ENCODE results near the gene FAHD2A.
"Not testable (repeated sequence)": the region's sequence is repeated elsewhere in the genome, so short reads cannot be mapped to it uniquely, and the experiment has no call there.

The FAHD2A gene

DNA sequence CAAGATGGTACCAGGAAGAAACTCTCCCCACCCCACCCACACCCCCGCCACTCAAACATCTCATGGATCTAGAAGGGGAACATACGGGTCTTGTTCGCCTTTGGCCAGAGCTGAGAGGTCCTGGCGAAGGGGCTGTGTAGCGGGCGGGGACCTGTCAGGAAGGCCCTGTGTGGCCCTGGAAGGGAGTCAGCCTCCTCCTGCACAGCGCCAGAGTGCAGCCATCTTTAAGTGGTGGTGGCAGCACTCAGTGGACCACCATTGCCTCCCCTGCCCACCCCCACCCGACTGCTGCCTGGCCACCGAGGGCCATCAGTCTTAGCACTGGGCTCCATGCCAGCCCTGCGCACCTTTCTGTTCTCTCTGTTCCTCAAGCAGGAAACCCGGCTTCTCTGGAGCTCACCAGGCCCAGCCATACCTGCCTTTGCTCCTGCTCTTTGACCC, 11.6 kb upstream of the FAHD2A start:
- DNase-seq = no peak

- DNase-seq = no peak
These were observed 10.7 kb upstream of the FAHD2A start for GRCh38 chr2:95391641-95392310.

- no peak for DNase-seq
These were observed 10.2 kb upstream of the FAHD2A start for GRCh38 chr2:95392320-95392719.

GRCh38 chr2:95392730-95393455, 9.6 kb upstream of the FAHD2A start:
- no peak for DNase-seq

- no peak for DNase-seq
These were observed 8.6 kb upstream of the FAHD2A start for GRCh38 chr2:95393901-95394300.

DNA sequence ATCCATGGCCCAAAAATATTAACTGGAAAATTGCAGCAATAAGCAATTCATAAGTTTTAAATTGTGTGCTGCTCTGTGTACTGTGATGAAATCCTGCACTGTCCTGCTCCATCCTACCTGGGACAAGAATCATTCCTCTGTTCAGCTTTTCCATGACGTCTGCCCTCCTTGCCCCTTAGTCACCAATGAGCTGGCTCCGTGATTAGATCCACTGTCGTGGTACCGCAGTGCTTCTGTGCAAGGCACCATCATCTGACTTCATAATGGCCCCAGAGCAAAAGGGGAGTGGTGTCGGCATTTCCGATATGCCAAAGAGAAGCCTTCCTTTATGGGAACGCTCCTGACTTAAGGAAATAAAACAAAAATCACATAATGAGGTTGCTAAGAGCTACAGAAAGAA, 3.4 kb upstream of the FAHD2A start:
- no peak for DNase-seq

GRCh38 chr2:95401480-95401879, 1.0 kb upstream of the FAHD2A start:
- DNase-seq = no peak

- peak in 1 of 2 experiments; percentile 16 for DNase-seq
These were observed 521 bp upstream of the FAHD2A start for GRCh38 chr2:95402004-95402369.

DNA sequence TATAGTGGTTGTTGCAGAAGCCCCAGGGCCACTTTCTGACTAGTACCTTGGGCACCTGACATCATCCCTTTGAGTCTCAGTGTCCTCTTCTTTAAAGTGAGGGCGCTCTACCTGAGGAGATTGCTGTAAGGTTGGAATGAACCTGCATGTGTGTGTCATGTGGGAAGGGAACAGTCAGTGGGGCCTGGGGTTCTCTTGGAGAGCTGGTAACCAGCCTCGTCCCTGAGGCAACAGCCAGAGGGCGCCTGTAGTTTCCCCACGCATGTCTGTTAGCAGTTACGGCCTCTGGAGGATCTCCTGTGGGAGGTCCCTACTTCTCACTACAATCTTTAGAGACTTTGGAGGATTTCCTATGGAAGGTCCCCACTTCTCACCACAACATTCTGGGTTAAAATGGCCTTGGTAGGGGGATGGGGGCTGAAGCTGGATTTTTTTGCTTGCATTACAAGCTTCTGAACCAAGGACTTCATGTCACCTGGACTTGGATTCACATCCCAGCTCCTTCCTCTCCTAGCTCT, 755 bp downstream of the FAHD2A start:
- peak in 1 of 2 experiments; percentile 41 for DNase-seq

DNA sequence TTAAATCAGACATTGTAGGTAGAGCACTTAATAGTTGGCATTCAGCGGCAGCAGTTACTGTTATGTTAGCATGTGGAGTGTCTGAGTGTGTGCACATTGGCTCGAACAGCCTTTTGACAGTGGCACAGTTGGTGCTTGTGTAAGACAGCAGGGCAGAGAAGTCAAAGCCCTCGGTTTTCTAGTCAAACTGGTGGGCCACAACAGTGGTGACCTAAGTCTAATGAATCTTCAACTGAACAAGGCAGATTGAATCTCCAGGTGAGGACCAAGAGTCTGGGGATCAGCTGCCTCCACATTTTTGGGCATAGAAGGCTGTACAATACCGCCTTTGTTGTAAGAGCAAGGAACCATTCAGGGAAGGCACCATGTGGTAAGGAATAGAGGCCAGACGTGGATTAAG, 1.3 kb downstream of the FAHD2A start:
- DNase-seq = not testable (repeated sequence)

DNA sequence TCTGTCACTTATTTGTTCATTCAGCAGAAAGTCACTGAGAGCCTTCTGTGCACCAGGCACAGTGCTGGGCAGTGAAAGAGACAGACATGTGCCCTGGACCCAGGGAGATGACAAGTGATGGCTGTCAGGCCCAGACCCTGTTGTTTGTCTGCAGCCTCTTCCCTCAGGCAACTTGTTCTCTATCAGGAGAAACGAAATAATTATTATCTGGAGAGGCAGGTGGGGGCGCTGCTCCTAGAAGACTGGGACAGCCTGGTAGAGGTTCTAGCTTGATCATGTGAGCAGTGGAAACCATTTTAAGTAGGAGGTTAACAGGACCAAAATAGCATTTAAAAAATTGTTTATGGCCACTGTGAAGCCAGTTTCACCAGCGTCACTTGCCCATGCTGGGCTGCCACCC, 2.2 kb downstream of the FAHD2A start:
- DNase-seq = not testable (repeated sequence)

GRCh38 chr2:95411239-95411638, 8.7 kb downstream of the FAHD2A start:
- DNase-seq = not testable (repeated sequence)

DNA sequence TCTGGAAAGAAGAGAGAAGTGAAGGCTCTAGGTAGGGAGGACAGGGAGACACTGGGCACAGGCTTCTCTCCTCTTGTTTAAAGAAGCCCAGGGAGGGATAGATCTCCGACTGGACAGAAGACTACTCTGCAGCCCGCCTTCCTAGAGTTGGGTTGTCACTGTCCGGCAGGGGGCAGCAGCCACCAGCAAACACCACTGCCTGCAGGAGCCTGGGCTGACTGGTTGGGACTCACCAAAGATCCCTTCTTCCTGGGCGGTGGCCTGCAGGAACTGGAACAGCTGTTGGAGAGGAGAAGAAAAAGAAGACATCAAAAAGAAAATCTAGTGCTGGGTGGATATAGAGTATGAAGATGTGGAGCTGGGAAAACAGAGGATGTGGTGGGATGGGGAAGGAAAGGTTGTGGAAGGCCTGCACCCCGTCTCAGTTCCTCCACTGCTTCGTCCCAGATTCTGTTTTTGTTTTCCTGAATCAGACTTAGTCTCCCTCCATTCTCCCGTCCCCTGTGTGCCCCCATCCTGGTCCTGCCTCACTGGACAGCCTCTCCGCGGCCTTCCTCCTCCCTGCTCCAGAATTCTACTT, 11.6 kb downstream of the FAHD2A start:
- DNase-seq = peak; percentile 18 to 67

DNA sequence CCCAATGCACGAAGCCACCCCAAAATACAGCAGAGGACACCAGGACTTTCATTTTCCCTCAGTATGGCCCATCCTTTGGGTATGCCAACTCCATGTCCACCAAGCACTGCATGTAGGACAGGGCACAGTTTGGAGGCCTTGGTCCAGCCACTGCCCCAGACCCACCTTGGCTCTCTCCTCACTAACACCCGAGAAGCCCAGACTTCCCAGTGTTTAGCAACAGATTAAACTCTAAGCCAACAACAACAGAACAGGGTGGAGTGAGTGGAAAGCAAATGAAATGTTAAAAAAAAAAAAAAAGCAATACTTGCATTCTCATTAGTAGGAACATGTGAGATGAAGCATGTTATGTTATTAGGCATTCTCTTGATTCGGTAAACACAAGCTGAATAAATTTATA, 12.6 kb downstream of the FAHD2A start:
- not testable (repeated sequence) for DNase-seq

GRCh38 chr2:95415561-95415960, 13.1 kb downstream of the FAHD2A start:
- DNase-seq = not testable (repeated sequence)

GRCh38 chr2:95427196-95427867, 24.8 kb downstream of the FAHD2A start:
- DNase-seq = not testable (repeated sequence)

DNA sequence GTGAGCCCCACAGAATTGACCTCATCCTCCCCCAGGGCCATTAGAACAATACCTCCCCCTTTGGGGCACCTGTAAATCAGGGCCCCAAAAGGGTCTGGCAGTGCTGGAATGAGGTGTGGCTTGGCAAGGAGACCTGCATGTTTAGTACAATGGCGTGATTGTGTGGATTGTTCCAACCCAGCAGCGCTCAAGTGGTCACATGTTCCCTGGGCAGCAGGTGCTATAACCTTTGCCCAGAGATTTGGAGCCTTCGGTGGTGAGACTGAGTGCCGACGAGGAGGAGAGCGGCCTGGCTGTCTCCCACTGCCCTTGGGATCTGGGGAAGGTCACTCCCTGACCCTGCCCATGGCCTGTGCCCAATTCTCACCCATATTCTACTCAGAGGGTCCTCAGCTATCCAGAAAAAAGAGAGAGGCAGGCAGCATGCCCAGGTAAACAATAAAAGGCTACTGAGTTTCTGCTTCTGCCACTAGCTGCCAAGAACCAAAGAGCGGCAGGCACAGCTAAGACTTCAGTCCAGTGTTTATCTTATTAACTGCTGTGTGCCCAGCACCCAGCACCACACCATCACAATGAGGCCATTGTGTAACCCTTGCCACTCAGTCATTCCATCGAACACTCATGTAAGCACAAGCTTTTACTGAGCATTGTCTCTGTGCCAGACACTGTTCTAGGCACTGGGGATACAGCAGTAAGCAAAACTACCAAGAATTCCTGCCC, 27.4 kb downstream of the FAHD2A start:
- not testable (repeated sequence) for DNase-seq

DNA sequence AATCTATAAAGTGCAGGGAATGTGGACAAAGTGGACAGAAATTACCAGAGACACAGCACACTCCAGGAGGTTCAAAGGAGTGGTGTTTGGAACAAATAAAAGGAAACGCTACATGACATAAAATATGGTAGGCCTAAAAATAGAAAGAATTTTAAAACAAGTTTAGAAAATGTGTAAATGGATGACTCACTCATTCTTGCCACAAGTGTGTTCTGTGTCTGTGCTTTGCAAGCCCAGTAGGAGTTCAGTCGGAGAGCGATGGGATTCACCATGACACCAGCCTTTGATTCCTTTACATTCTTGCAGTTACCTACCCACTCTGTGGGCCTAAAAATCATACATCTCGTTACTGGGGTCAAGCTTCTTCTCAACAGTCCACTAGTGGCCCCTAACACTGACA, 30.9 kb downstream of the FAHD2A start:
- DNase-seq = not testable (repeated sequence)

GRCh38 chr2:95433973-95434372, 31.5 kb downstream of the FAHD2A start:
- DNase-seq = not testable (repeated sequence)

- not testable (repeated sequence) for DNase-seq
These were observed 32.1 kb downstream of the FAHD2A start for GRCh38 chr2:95434507-95435076.

DNA sequence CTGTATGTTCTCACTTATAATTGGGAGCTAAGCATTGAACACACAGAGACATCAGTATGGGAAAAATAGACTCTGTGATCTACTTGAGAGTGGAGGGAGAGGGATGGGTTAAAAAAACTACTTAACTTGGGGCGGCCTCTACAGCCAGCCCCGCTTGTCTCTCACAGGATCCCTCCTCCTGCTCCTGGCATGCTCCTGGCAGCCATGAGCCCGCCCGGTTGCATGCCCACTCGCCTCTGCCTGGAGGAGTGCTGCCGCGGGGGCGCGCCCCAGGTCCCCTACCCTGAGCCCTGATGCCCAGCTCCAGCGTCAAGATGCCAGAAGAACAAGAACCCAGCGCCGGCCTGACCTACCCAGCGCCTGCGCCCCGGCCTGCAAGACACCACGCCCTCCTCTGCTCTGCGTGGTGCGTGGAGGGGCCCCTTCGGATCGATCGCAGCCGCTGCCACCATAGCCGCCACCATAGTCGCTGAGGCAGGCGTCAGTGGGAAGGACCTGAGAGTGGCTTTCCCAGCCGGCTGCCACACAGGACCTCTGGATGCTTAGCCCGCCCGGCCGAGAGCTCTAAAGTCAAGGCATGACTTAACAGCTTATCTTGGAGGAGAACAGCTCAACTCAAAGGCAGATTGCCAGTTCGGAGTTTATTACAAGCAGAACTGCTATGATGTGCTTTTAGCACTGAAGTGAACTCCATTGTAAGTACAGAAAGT, 32.8 kb downstream of the FAHD2A start:
- not testable (repeated sequence) for DNase-seq

DNA sequence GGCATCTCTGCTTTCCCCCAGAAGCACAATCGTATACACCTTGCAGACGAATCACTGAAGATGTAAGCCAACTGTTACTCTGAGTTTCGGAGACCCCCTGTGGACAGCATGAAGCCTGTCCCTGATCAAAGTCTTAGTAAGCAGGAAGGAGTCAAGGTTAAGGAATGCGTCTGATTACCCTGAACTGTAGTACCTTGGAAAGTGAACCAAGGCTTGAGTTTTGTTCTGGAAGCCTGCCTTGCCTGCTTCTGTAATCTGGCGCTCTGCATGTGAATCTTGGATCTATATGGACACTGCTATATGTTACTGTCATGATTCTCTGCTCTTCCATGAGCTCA, 33.3 kb downstream of the FAHD2A start:
- not testable (repeated sequence) for DNase-seq

Measured in NCI-H524 (cell line).